NT2/D1 (cell line): Measurements from ENCODE around the gene EPB41L2.

Source experiments
- YY1 ChIP-seq: IDR thresholded peaks from 2 replicates; pipeline ENCODE4 v1.6.1; 2011; ENCODE audit not compliant: insufficient read length, insufficient read depth
- ZNF274 ChIP-seq: IDR thresholded peaks from 2 replicates; pipeline ENCODE4 v1.6.1; 2011; ENCODE audit warnings: mild to moderate bottlenecking, low read depth, low read length

- no peak for TF ChIP-seq YY1
- TF ChIP-seq ZNF274 = no peak
These were observed 237.1 kb downstream of the EPB41L2 start for GRCh38 chr6:130825772-130826441.
